Progenitor cell of endocrine pancreas (in vitro differentiated cells): ENCODE measurements around the gene FAM83D. TPM values are rescaled to one million over a fixed set of nuclear protein-coding genes. Genes with fewer than 3 reads are reported as not detected.

Experiments
- DNase-seq: peaks from one replicate; pipeline ENCODE4 v3.0.0; 2021; ENCODE audit warnings: low spot score; ENCODE audit not compliant: unreplicated experiment
- H3K27ac Mint-ChIP-seq: 2 replicates; pipeline ENCODE4 v1.8.0; 2021; ENCODE audit warnings: mild to moderate bottlenecking, moderate library complexity, mixed read lengths
- H3K27me3 Mint-ChIP-seq: 2 replicates; pipeline ENCODE4 v1.8.0; 2021; ENCODE audit warnings: mixed read lengths
- H3K36me3 Mint-ChIP-seq: 2 replicates; pipeline ENCODE4 v1.8.0; 2022; ENCODE audit warnings: mixed read lengths; ENCODE audit not compliant: insufficient read depth
- H3K4me1 Mint-ChIP-seq: 2 replicates; pipeline ENCODE4 v1.8.0; 2021; ENCODE audit warnings: low read depth, mixed read lengths
- H3K4me3 Mint-ChIP-seq: 2 replicates; pipeline ENCODE4 v1.8.0; 2021; ENCODE audit warnings: low read depth, mild to moderate bottlenecking, moderate library complexity, mixed read lengths
- H3K9me3 Mint-ChIP-seq: 2 replicates; pipeline ENCODE4 v1.8.0; 2021; ENCODE audit warnings: low read depth, mixed read lengths
- total RNA-seq: library from RNA; stranded (reverse); gene quantifications from 2 replicates; pipeline ENCODE4 v1.2.1, GENCODE V29; 2021
- TF ChIP-seq, protein P1 (sequence below): fragments of 200-600 bp; sonication (generic); IDR thresholded peaks from one replicate; pipeline ENCODE4 v1.5.0; 2021; ENCODE audit warnings: antibody characterized with exemption, mild to moderate bottlenecking; ENCODE audit not compliant: unreplicated experiment

FAM83D gene
- total RNA-seq, 1 donor from 2014 or later = 12.6 TPM

DNA sequence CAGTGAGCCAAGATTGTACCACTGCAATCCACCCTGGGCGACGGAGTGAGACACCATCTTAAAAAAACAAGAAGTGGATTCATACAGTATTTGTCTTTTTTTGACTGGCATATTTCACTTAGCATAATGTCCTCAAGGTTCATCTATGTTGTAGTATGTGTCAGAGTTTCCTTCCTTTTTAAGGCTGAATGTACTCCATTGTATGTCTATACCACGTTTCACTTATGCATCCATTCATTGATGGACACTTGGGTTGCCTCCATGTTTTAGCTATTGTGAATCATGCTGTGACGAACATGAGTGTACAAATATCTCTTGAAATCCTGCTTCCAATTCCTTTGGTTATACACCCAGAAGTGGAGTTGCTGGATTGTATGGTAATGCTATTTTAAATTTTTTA is 28.9 kb upstream of the FAM83D start:
- Mint-ChIP-seq H3K27me3 (peaks cover 35% of the 10 kb centered on the region), H3K36me3 (no peaks in the 10 kb centered on the region)

GRCh38 chr20:38900606-38901005 is 25.6 kb upstream of the FAM83D start:
- no peak for DNase-seq
- Mint-ChIP-seq H3K36me3 (no peaks in the 10 kb centered on the region), H3K4me3 (no peak overlapping the region), H3K4me1 (no peaks in the 10 kb centered on the region), H3K9me3 (no peaks in the 10 kb centered on the region), H3K27me3 (peaks cover 11% of the 10 kb centered on the region), H3K27ac (no peak overlapping the region)
- TF ChIP-seq, protein P1, sequence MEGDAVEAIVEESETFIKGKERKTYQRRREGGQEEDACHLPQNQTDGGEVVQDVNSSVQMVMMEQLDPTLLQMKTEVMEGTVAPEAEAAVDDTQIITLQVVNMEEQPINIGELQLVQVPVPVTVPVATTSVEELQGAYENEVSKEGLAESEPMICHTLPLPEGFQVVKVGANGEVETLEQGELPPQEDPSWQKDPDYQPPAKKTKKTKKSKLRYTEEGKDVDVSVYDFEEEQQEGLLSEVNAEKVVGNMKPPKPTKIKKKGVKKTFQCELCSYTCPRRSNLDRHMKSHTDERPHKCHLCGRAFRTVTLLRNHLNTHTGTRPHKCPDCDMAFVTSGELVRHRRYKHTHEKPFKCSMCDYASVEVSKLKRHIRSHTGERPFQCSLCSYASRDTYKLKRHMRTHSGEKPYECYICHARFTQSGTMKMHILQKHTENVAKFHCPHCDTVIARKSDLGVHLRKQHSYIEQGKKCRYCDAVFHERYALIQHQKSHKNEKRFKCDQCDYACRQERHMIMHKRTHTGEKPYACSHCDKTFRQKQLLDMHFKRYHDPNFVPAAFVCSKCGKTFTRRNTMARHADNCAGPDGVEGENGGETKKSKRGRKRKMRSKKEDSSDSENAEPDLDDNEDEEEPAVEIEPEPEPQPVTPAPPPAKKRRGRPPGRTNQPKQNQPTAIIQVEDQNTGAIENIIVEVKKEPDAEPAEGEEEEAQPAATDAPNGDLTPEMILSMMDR = no peak

More for the DNA sequence above, 28.9 kb upstream of the FAM83D start:
- H3K9me3 Mint-ChIP-seq = no peaks in the 10 kb centered on the region
- H3K4me3 Mint-ChIP-seq = no peak overlapping the region
- TF ChIP-seq, protein P1 = no peak
- no peak for DNase-seq
- peaks cover 1% of the 10 kb centered on the region for H3K4me1 Mint-ChIP-seq
- no peak overlapping the region for H3K27ac Mint-ChIP-seq

- Mint-ChIP-seq H3K9me3 (no peaks in the 10 kb centered on the region), H3K4me1 (no peaks in the 10 kb centered on the region), H3K27me3 (peaks cover 6% of the 10 kb centered on the region), H3K27ac (no peak overlapping the region), H3K36me3 (no peaks in the 10 kb centered on the region), H3K4me3 (no peak overlapping the region)
- TF ChIP-seq, protein P1 = no peak
- no peak for DNase-seq
These were observed 23.6 kb upstream of the FAM83D start for GRCh38 chr20:38902601-38903000.

DNA sequence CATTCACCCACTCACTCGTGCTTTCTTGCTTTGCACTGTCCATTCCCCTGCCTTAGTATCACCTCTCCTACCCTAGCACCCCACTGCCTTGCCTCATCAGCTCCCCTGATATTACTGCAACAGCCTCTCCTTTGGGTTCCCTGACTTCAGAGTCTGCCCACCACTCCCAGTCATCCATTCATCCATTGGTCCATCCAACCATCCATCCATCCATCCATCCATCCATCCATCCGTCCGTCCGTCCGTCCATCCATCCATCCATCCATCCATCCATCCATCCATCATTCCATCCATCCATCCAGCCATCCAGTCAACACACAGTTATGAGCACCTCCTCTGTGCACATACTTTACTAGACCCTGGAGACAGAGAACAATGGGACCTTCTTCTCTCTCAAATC is 22.9 kb upstream of the FAM83D start:
- no peak overlapping the region for H3K4me3 Mint-ChIP-seq
- no peaks in the 10 kb centered on the region for H3K4me1 Mint-ChIP-seq
- H3K36me3 Mint-ChIP-seq = no peaks in the 10 kb centered on the region
- H3K9me3 Mint-ChIP-seq = no peaks in the 10 kb centered on the region
- DNase-seq = no peak
- TF ChIP-seq, protein P1 = no peak
- no peak overlapping the region for H3K27ac Mint-ChIP-seq
- H3K27me3 Mint-ChIP-seq = peaks cover 4% of the 10 kb centered on the region

- no peaks in the 10 kb centered on the region for H3K4me1 Mint-ChIP-seq
These were observed 20.8 kb upstream of the FAM83D start for GRCh38 chr20:38905375-38905774.

More at GRCh38 chr20:38905375-38905774, 20.8 kb upstream of the FAM83D start:
- peaks cover 4% of the 10 kb centered on the region for H3K27me3 Mint-ChIP-seq
- DNase-seq = no peak
- H3K36me3 Mint-ChIP-seq = no peaks in the 10 kb centered on the region
- no peaks in the 10 kb centered on the region for H3K9me3 Mint-ChIP-seq
- H3K27ac Mint-ChIP-seq = no peak overlapping the region
- TF ChIP-seq, protein P1 = no peak
- no peak overlapping the region for H3K4me3 Mint-ChIP-seq
